ENCODE data around the gene MYO1B. TPM values are rescaled to one million over a fixed set of nuclear protein-coding genes. Genes with fewer than 3 reads are reported as not detected.
A peak's percentile ranks its signal among the peaks of the same experiment; 100 is the strongest.

MYO1B gene
- total and polyA plus RNA-seq, 2 experiments from 2014 or later = 126 to 197 TPM

DNA sequence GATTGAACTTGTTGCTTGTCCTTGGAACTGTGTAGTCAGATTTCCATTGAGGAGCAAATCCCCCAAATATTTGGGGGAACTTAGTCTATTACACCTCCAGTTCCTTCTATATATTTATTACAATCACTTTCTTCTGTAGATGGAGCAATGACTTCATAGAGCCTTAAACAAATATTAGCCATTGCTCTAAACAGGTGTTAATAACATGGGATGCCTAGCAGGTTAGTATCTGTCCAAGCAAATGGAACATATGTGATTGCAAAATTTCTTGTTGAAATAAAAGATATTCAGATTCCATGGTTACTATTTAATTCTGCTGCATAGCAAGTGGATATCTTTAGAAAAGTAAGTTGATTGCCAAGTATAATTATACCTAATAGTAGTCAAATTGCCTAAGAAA, 225.1 kb downstream of the MYO1B start:
- DNase-seq = no peak
- Histone ChIP-seq H3K9ac (no peak overlapping the region), H3K36me3 (ENCODE audit: low read depth) (no peaks in the 10 kb centered on the region), H3K79me2 (ENCODE audit: insufficient read depth) (no peaks in the 10 kb centered on the region), H4K20me1 (ENCODE audit: insufficient read depth) (no peaks in the 10 kb centered on the region), H3K4me3 (no peak overlapping the region), H3K4me1 (ENCODE audit: insufficient read depth) (peaks cover 13% of the 10 kb centered on the region), H2AFZ (no peak overlapping the region), H3F3A (ENCODE audit: insufficient read depth) (no peaks in the 10 kb centered on the region), H3K27me3 (replicated peaks; ENCODE audit: insufficient read depth) (no peaks in the 10 kb centered on the region), H3K27ac (no peak overlapping the region), H3K4me2 (ENCODE audit: unreplicated experiment) (no peak overlapping the region), H3K9me3 (ENCODE audit: low read depth) (no peaks in the 10 kb centered on the region), H3K9me2 (ENCODE audit: insufficient read depth) (no peaks in the 10 kb centered on the region)
- in situ Hi-C loops (cut with MboI) = no loop called here
- TF ChIP-seq EZH2phosphoT487 (IDR thresholded peaks at IDR 0.05; ENCODE audit: insufficient read depth, low read depth) (no peak), EZH2 (IDR thresholded peaks at IDR 0.05; ENCODE audit: insufficient read depth, poor library complexity, severe bottlenecking) (no peak)

DNA sequence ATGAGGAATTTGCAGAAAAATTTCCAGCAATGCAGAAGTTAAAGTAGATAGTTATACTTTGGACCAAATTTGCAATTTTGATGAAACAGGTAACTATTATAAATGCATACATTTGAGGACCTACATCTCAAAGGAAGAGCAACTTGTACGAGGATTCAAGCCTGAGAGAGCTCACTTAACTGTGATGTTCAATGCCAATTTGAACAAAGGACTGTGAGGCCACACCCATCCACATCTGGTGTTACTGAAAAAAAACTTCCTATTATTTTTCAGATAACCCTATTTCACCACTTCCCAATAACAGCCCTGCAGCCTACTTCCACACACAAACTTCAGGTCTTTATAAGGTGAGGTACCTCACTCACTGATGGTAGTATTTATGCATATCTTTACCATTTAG, 229.3 kb downstream of the MYO1B start:
- Histone ChIP-seq H3K79me2 (ENCODE audit: insufficient read depth) (no peaks in the 10 kb centered on the region), H3K27ac (no peak overlapping the region), H3F3A (ENCODE audit: insufficient read depth) (peaks cover 3% of the 10 kb centered on the region; the same call in 1 of the 2 replicates), H4K20me1 (ENCODE audit: insufficient read depth) (no peaks in the 10 kb centered on the region), H3K4me1 (ENCODE audit: insufficient read depth) (0 out of 2 replicates have a peak, but pooled peaks cover 4% of the 10 kb centered on the region), H3K4me3 (no peak overlapping the region), H3K9me3 (ENCODE audit: low read depth) (no peaks in the 10 kb centered on the region), H3K9ac (no peak overlapping the region), H3K36me3 (ENCODE audit: low read depth) (no peaks in the 10 kb centered on the region), H3K4me2 (ENCODE audit: unreplicated experiment) (no peak overlapping the region), H3K27me3 (replicated peaks; ENCODE audit: insufficient read depth) (no peaks in the 10 kb centered on the region), H3K9me2 (ENCODE audit: insufficient read depth) (no peaks in the 10 kb centered on the region), H2AFZ (no peak overlapping the region)
- peak; percentile 40 for DNase-seq
- no peak for TF ChIP-seq EZH2 (IDR thresholded peaks at IDR 0.05; ENCODE audit: insufficient read depth, poor library complexity, severe bottlenecking)
- no peak for TF ChIP-seq EZH2phosphoT487 (IDR thresholded peaks at IDR 0.05; ENCODE audit: insufficient read depth, low read depth)
- in situ Hi-C loops (cut with MboI) = no loop called here
- 18 to 27% methylated on average over 1 of the region's 1 CpG for WGBS, 2 experiments (ENCODE audit: low coverage in 1 of 2, low lambda C conversion rate in 2 of 2, missing lambda C conversion rate in 2 of 2)

Small RNA genes within 50 kb of the gene (small RNA-seq; reads per million reads assigned to genes)
- gene RNU6-1045P (ENCODE audit: low read depth, low replicate concordance) = not detected

Other genes with a start within 250 kb of the MYO1B start
- gene STAT1, start 231.2 kb upstream of the MYO1B start, total RNA-seq (2014; rRNA removed; shearing (Covaris generic)) = 227 and 232 TPM in 2 replicates
- gene STAT1, start 231.2 kb upstream of the MYO1B start, polyA plus RNA-seq (2016; fragmentation: Nextera tagmentation; extraction: Ambion mirVana) = 237 and 238 TPM in 2 replicates
- 1.5 and 3.2 TPM in 2 replicates for gene STAT4, start 94.4 kb upstream of the MYO1B start, total RNA-seq (2014; rRNA removed; shearing (Covaris generic))
- gene STAT4, start 94.4 kb upstream of the MYO1B start, polyA plus RNA-seq (2016; fragmentation: Nextera tagmentation; extraction: Ambion mirVana) = 1.9 and 2.2 TPM in 2 replicates

Data from GM23248 (cell line).